ENCODE results near the gene ZNF827. TPM values are rescaled to one million over a fixed set of nuclear protein-coding genes. Genes with fewer than 3 reads are reported as not detected.

ZNF827 gene
- total RNA-seq, 1 experiment from 2014 or later = 6.3 TPM

GRCh38 chr4:145954924-145955339 lies 16.3 kb upstream of the ZNF827 start:
- no peak for TF ChIP-seq POLR2AphosphoS5 (IDR thresholded peaks at IDR 0.05; ENCODE audit: low read depth, low read length)
- TF ChIP-seq TCF7L2 (IDR thresholded peaks at IDR 0.05; ENCODE audit: low read depth, low read length) = no peak
- TF ChIP-seq REST (IDR thresholded peaks at IDR 0.05; ENCODE audit: insufficient read depth in 1 of 2, low read depth in 2 of 2, low read length in 1 of 2) = no peak
- CTCF ChIA-PET = no interaction called here
- peak; percentile 91 for ATAC-seq
- no TSS peak for BruUV-seq (replicated peaks)
- intact Hi-C loops (cut with micrococcal nuclease; ENCODE audit: unreplicated experiment) = loop anchor here (10.0 kb wide), 1 partner anchor 240 kb away; no protein-coding TSS in a partner anchor
- H3K27ac ChIP-seq (ENCODE audit: low read length) = no peak overlapping the region
- in situ Hi-C loops (cut with HindIII; ENCODE audit: low pct_unique_long_range_greater_than_20kb, low sequenced_read_pairs) = no loop called here
- H3K36me3 ChIP-seq (ENCODE audit: control insufficient read depth, insufficient read depth, low read length) = no peaks in the 10 kb centered on the region
- peak; percentile 47 for DNase-seq (ENCODE audit: low read depth, low spot score)
- H3K27me3 ChIP-seq (ENCODE audit: control insufficient read depth, insufficient read depth, low read length) = no peaks in the 10 kb centered on the region
- H3K4me3 ChIP-seq (ENCODE audit: low read depth in 2 of 2, low read length in 2 of 2) = no peak overlapping the region
- peaks cover 5% of the 10 kb centered on the region for H3K4me1 ChIP-seq (ENCODE audit: control insufficient read depth, insufficient read depth, low read length)
- POLR2A ChIA-PET = no interaction called here
- no peaks in the 10 kb centered on the region for H3K9me3 ChIP-seq (ENCODE audit: control insufficient read depth, insufficient read depth, low read depth, low read length)

- Histone ChIP-seq H3K4me1 (ENCODE audit: control insufficient read depth, insufficient read depth, low read length) (peaks cover 5% of the 10 kb centered on the region), H3K4me3 (ENCODE audit: low read depth in 2 of 2, low read length in 2 of 2) (no peak overlapping the region), H3K9me3 (ENCODE audit: control insufficient read depth, insufficient read depth, low read depth, low read length) (no peaks in the 10 kb centered on the region), H3K27ac (ENCODE audit: low read length) (no peak overlapping the region), H3K36me3 (ENCODE audit: control insufficient read depth, insufficient read depth, low read length) (no peaks in the 10 kb centered on the region), H3K27me3 (ENCODE audit: control insufficient read depth, insufficient read depth, low read length) (no peaks in the 10 kb centered on the region)
- TF ChIP-seq SIN3A (IDR thresholded peaks at IDR 0.05; ENCODE audit: borderline replicate concordance, insufficient read depth, low read depth, low read length) = no peak
- no peak for DNase-seq (ENCODE audit: low read depth, low spot score)
- no peak for ATAC-seq
- in situ Hi-C loops (cut with HindIII; ENCODE audit: low pct_unique_long_range_greater_than_20kb, low sequenced_read_pairs) = no loop called here
- intact Hi-C loops (cut with micrococcal nuclease; ENCODE audit: unreplicated experiment) = loop anchor here (10.0 kb wide), 1 partner anchor 243 kb away; no protein-coding TSS in a partner anchor
- no TSS peak for BruUV-seq (replicated peaks)
- POLR2A ChIA-PET = no interaction called here
- CTCF ChIA-PET = no interaction called here
Measured at GRCh38 chr4:145951931-145952330, 13.3 kb upstream of the ZNF827 start.

- no peaks in the 10 kb centered on the region for H3K36me3 ChIP-seq (ENCODE audit: control insufficient read depth, insufficient read depth, low read length)
- intact Hi-C loops (cut with micrococcal nuclease; ENCODE audit: unreplicated experiment) = no loop called here
- H3K27ac ChIP-seq (ENCODE audit: low read length) = no peak overlapping the region
- no peaks in the 10 kb centered on the region for H3K4me1 ChIP-seq (ENCODE audit: control insufficient read depth, insufficient read depth, low read length)
- H3K27me3 ChIP-seq (ENCODE audit: control insufficient read depth, insufficient read depth, low read length) = no peaks in the 10 kb centered on the region
- no peaks in the 10 kb centered on the region for H3K9me3 ChIP-seq (ENCODE audit: control insufficient read depth, insufficient read depth, low read depth, low read length)
- CTCF ChIA-PET = no interaction called here
- ATAC-seq = no peak
- in situ Hi-C loops (cut with HindIII; ENCODE audit: low pct_unique_long_range_greater_than_20kb, low sequenced_read_pairs) = no loop called here
- DNase-seq (ENCODE audit: low read depth, low spot score) = no peak
- BruUV-seq (replicated peaks) = no TSS peak
- no peak for TF ChIP-seq CTCF (IDR thresholded peaks at IDR 0.05)
- TF ChIP-seq POLR2AphosphoS5 (IDR thresholded peaks at IDR 0.05; ENCODE audit: low read depth, low read length) = no peak
- TF ChIP-seq REST (IDR thresholded peaks at IDR 0.05; ENCODE audit: insufficient read depth in 1 of 2, low read depth in 2 of 2, low read length in 1 of 2) = no peak
- TF ChIP-seq TCF7L2 (IDR thresholded peaks at IDR 0.05; ENCODE audit: low read depth, low read length) = no peak
- no peak for TF ChIP-seq SIN3A (IDR thresholded peaks at IDR 0.05; ENCODE audit: borderline replicate concordance, insufficient read depth, low read depth, low read length)
- no peak overlapping the region for H3K4me3 ChIP-seq (ENCODE audit: low read depth in 2 of 2, low read length in 2 of 2)
- POLR2A ChIA-PET = no interaction called here
Measured at GRCh38 chr4:145945431-145946155, 7.0 kb upstream of the ZNF827 start.
